ENCODE measurements around the gene GEMIN7. TPM values are rescaled to one million over a fixed set of nuclear protein-coding genes. Genes with fewer than 3 reads are reported as not detected.

Gene GEMIN7
- total and polyA plus RNA-seq, 2 of the 4 experiments (the other 2 are of a cell fraction) = 27.2 to 53.0 TPM

DNA sequence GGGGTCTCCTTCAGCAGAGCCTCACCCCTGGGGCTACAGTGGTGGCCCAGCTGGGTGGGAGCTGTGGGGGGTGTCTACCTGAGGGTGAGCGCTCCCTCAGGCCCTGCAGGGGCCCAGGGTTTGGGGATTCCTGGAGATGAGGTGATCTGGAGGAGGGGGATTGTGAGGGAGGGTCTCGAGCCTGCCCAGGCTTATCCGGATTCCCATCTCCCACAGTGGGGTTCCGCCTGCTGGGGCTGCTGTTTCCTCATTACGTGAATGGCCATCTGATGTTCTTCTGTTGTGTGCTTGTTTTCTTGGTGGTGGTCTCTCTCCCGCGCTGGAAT is 18.4 kb downstream of the GEMIN7 start:
- H4K5ac ChIP-seq (ENCODE audit: low read depth, low read length) = peak overlapping the region; percentile 32; the same call in 1 of the 2 replicates
- intact Hi-C loops (cut with micrococcal nuclease) = no loop called here
- no peaks in the 10 kb centered on the region for H3K27me3 ChIP-seq (ENCODE audit: control insufficient read depth, insufficient read depth, low read length)
- H3K56ac ChIP-seq (ENCODE audit: extremely low read depth, insufficient read depth, low read length) = no peak overlapping the region
- peak overlapping the region in 1 of 2 experiments; percentile 79; a peak in 1 of 4 replicates for H4K8ac ChIP-seq (ENCODE audit: low read depth in 2 of 2, low read length in 2 of 2)
- H3K14ac ChIP-seq (replicated peaks; ENCODE audit: low read depth, low read length) = peak overlapping the region; percentile 89
- H3K23ac ChIP-seq (ENCODE audit: low read depth, low read length) = peak overlapping the region; percentile 63; the same call in 1 of the 2 replicates
- peak overlapping the region; percentile 97 for H2AK9ac ChIP-seq (replicated peaks; ENCODE audit: low read depth, low read length, poor library complexity)
- H4K91ac ChIP-seq (ENCODE audit: insufficient read depth, low read depth, low read length) = peak overlapping the region; percentile 69; the same call in 1 of the 2 replicates
- no peak for DNase-seq
- WGBS, 2 experiments (ENCODE audit: extremely low coverage in 2 of 2, insufficient read length in 1 of 2) = no CpG with 5 or more reads among the region's 7 CpGs
- dilution Hi-C loops (cut with HindIII; ENCODE audit: low sequenced_read_pairs, unreplicated experiment) = no loop called here
- H2BK20ac ChIP-seq (ENCODE audit: low read depth, low read length) = peak overlapping the region; percentile 78; the same call in 1 of the 2 replicates
- H3K36me3 ChIP-seq (ENCODE audit: control insufficient read depth, insufficient read depth, low read length) = 0 out of 2 replicates have a peak, but pooled peaks cover 1% of the 10 kb centered on the region
- H3K18ac ChIP-seq (ENCODE audit: low read depth, low read length) = no peak overlapping the region
- H3K4ac ChIP-seq (ENCODE audit: low read depth, low read length) = peak overlapping the region; percentile 95
- peak overlapping the region; percentile 98 for H2AK5ac ChIP-seq (ENCODE audit: low read depth, low read length)
- ATAC-seq (ENCODE audit: low read depth) = no peak
- peaks cover 81% of the 10 kb centered on the region for H4K20me1 ChIP-seq (ENCODE audit: insufficient read depth, low read length)
- H3K27ac ChIP-seq (ENCODE audit: insufficient read depth, low read length) = peak overlapping the region; percentile 78
- ChIA-PET POLR2A (ENCODE audit: unreplicated experiment) (no interaction called here), CTCF (no interaction called here)
- peak overlapping the region; percentile 5 for H2AFZ ChIP-seq (replicated peaks; ENCODE audit: low read length, poor library complexity)
- TF ChIP-seq CEBPB (IDR thresholded peaks at IDR 0.05; ENCODE audit: low read depth, low read length) = no peak
- no peak for TF ChIP-seq MAFK (IDR thresholded peaks at IDR 0.05; ENCODE audit: low read depth, low read length)
- no peak for TF ChIP-seq MXI1 (IDR thresholded peaks at IDR 0.05; ENCODE audit: borderline replicate concordance, low read depth, low read length)
- no peak for TF ChIP-seq RAD21 (IDR thresholded peaks at IDR 0.05; ENCODE audit: low read length)
- TF ChIP-seq CHD1 (IDR thresholded peaks at IDR 0.05; ENCODE audit: low read depth, low read length) = no peak
- no peak for TF ChIP-seq MAZ (IDR thresholded peaks at IDR 0.05; ENCODE audit: borderline replicate concordance, low read depth, low read length)
- no peak for TF ChIP-seq POLR2A (IDR thresholded peaks at IDR 0.05; ENCODE audit: low read depth, low read length)
- no peak for TF ChIP-seq ELK1 (IDR thresholded peaks at IDR 0.05; ENCODE audit: borderline replicate concordance, low read depth, low read length)
- TF ChIP-seq, protein P1, sequence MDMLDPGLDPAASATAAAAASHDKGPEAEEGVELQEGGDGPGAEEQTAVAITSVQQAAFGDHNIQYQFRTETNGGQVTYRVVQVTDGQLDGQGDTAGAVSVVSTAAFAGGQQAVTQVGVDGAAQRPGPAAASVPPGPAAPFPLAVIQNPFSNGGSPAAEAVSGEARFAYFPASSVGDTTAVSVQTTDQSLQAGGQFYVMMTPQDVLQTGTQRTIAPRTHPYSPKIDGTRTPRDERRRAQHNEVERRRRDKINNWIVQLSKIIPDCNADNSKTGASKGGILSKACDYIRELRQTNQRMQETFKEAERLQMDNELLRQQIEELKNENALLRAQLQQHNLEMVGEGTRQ (IDR thresholded peaks at IDR 0.05; ENCODE audit: low read depth, low read length) = no peak
- TF ChIP-seq NFE2L2 (IDR thresholded peaks at IDR 0.05; ENCODE audit: low read depth, low read length) = no peak
- TF ChIP-seq RCOR1 (IDR thresholded peaks at IDR 0.05; ENCODE audit: insufficient replicate concordance, low read length) = no peak
- TF ChIP-seq RFX5 (IDR thresholded peaks at IDR 0.05; ENCODE audit: low read depth, low read length) = no peak
- TF ChIP-seq SMC3 (IDR thresholded peaks at IDR 0.05; ENCODE audit: low read depth, low read length) = no peak
- TF ChIP-seq CTCF (conservative IDR thresholded peaks at IDR 0.05; ENCODE audit: low read depth, low read length) = no peak
- peak overlapping the region; percentile 19; the same call in 1 of the 3 replicates for H2BK15ac ChIP-seq (ENCODE audit: low read depth, low read length)
- H3K79me1 ChIP-seq (ENCODE audit: low read depth in 1 of 2, low read length in 2 of 2) = peaks cover 24 to 84% of the 10 kb centered on the region in 2 experiments; a peak in 3 of 4 replicates
- H2BK120ac ChIP-seq (ENCODE audit: low read depth, low read length) = peak overlapping the region; percentile 75; the same call in 1 of the 2 replicates
- H3K4me1 ChIP-seq (ENCODE audit: control insufficient read depth, insufficient read depth, low read length) = peaks cover 39% of the 10 kb centered on the region
- peak overlapping the region; percentile 9 for H3K9ac ChIP-seq (ENCODE audit: low read depth, low read length)
- H3K4me2 ChIP-seq (ENCODE audit: low read depth, low read length) = no peak overlapping the region
- BruUV-seq (replicated peaks) = no TSS peak
- no peak overlapping the region for H3K4me3 ChIP-seq (ENCODE audit: insufficient read depth, low read depth, low read length)
- in situ Hi-C loops (cut with MboI; ENCODE audit: low sequenced_read_pairs) = no loop called here
- H3K9me3 ChIP-seq (ENCODE audit: control insufficient read depth, insufficient read depth, low read length) = no peaks in the 10 kb centered on the region
- H3K9me1 ChIP-seq (ENCODE audit: insufficient read depth, low read length) = peaks cover 50% of the 10 kb centered on the region
- peak overlapping the region; percentile 85 for H2BK5ac ChIP-seq (ENCODE audit: low read depth, low read length, poor library complexity, severe bottlenecking)
